ENCODE measurements around the gene SYNPR. TPM values are rescaled to one million over a fixed set of nuclear protein-coding genes. Genes with fewer than 3 reads are reported as not detected.

SYNPR gene
- total RNA-seq, 1 donor from 2014 or later = 3.7 TPM

DNA sequence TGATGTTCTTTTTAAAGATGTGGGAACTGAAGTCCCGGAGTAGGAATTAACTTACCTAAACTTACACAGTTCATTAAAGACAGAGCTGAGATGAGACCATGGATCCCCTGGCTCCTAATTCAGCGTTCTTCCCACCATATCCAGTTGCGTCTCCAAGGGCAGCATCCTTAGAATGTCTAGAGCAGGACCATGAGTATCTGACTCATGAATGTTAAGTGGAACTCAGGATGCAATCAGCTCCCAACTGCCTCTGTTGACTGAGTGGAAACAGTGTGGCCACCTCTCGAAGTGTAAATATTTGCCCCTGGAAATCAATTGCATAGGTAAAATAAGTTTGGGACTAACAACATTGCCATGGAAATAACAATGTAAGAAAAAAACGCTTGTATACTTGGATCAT, 376.8 kb downstream of the SYNPR start:
- Mint-ChIP-seq H3K9me3 (peaks cover 4% of the 10 kb centered on the region), H3K36me3 (no peaks in the 10 kb centered on the region), H3K27ac (no peak overlapping the region), H3K4me3 (no peak overlapping the region), H3K27me3 (ENCODE audit: low read depth) (peaks cover 1% of the 10 kb centered on the region), H3K4me1 (no peaks in the 10 kb centered on the region)
- TF ChIP-seq, protein P1, sequence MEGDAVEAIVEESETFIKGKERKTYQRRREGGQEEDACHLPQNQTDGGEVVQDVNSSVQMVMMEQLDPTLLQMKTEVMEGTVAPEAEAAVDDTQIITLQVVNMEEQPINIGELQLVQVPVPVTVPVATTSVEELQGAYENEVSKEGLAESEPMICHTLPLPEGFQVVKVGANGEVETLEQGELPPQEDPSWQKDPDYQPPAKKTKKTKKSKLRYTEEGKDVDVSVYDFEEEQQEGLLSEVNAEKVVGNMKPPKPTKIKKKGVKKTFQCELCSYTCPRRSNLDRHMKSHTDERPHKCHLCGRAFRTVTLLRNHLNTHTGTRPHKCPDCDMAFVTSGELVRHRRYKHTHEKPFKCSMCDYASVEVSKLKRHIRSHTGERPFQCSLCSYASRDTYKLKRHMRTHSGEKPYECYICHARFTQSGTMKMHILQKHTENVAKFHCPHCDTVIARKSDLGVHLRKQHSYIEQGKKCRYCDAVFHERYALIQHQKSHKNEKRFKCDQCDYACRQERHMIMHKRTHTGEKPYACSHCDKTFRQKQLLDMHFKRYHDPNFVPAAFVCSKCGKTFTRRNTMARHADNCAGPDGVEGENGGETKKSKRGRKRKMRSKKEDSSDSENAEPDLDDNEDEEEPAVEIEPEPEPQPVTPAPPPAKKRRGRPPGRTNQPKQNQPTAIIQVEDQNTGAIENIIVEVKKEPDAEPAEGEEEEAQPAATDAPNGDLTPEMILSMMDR (IDR thresholded peaks at IDR 0.05; ENCODE audit: unreplicated experiment) = no peak
- no peak for DNase-seq (ENCODE audit: low spot score in 2 of 2, unreplicated experiment in 2 of 2)

DNA sequence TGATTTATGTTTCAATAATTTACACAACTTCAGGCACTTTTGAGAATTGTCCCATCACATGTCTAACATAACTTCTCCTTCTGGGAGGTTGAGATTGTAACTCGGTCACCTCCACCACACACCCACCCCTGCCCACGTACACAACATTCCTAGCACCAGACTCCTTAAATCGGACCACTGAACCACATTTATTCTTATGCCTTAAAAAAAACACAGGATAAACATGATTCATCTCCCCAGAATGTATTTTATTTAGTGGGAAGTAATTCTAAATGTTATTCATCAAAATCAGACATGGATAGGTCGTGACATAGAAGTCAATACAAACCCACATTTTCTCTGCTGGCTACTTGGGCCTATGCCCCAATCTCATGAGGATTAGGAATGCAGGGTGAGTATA, 377.4 kb downstream of the SYNPR start:
- peaks cover 4% of the 10 kb centered on the region for H3K9me3 Mint-ChIP-seq
- H3K27me3 Mint-ChIP-seq (ENCODE audit: low read depth) = peaks cover 1% of the 10 kb centered on the region
- no peak overlapping the region for H3K27ac Mint-ChIP-seq
- H3K4me1 Mint-ChIP-seq = no peaks in the 10 kb centered on the region
- no peaks in the 10 kb centered on the region for H3K36me3 Mint-ChIP-seq
- H3K4me3 Mint-ChIP-seq = no peak overlapping the region
- TF ChIP-seq, protein P1 (IDR thresholded peaks at IDR 0.05; ENCODE audit: unreplicated experiment) = no peak
- DNase-seq (ENCODE audit: low spot score in 2 of 2, unreplicated experiment in 2 of 2) = no peak

DNA sequence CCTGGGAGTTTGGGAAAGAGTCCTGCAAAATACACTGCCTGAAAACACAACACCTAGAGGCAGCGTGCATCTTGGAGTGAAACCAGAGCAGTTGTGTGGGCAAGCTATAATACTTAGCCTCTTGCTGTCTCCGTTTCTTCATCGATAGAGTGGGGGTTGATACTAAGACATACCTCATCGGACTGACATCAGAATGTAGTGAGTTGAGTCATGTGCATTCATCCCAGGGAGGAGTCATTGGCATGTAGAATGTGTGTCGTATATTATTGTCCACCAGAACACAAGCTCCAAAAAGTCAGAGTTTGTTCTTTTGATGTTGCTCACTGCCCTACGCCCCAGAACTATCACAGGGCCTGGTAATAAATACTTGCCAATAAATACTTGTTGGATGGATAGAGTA, 378.7 kb downstream of the SYNPR start:
- TF ChIP-seq, protein P1 (IDR thresholded peaks at IDR 0.05; ENCODE audit: unreplicated experiment) = no peak
- Mint-ChIP-seq H3K27me3 (ENCODE audit: low read depth) (peaks cover 1% of the 10 kb centered on the region), H3K4me3 (no peak overlapping the region), H3K27ac (no peak overlapping the region), H3K36me3 (no peaks in the 10 kb centered on the region), H3K9me3 (peaks cover 4% of the 10 kb centered on the region), H3K4me1 (no peaks in the 10 kb centered on the region)
- DNase-seq (ENCODE audit: low spot score in 2 of 2, unreplicated experiment in 2 of 2) = no peak

DNA sequence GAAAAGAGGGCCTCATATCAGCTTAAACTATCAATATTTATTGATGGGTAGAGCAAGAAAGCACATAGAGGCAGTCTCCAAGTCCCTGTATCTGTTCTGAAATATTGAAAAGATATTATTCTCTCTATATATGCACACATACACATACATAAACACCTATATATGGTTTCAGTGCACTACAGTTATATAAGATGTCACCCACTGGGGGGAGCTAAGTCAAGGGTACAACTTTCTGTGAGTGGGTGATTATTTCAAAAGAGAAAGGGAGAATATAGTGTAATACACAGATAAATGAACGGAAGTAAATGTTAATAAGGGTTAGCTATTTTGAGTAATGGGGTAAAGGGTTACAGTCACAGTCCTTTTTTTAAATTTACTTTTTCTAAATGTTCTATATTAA, 383.1 kb downstream of the SYNPR start:
- peaks cover 11% of the 10 kb centered on the region for H3K27me3 Mint-ChIP-seq (ENCODE audit: low read depth)
- no peak for DNase-seq (ENCODE audit: low spot score in 2 of 2, unreplicated experiment in 2 of 2)
- TF ChIP-seq, protein P1 (IDR thresholded peaks at IDR 0.05; ENCODE audit: unreplicated experiment) = no peak
- H3K36me3 Mint-ChIP-seq = no peaks in the 10 kb centered on the region
- H3K9me3 Mint-ChIP-seq = no peaks in the 10 kb centered on the region
- no peak overlapping the region for H3K4me3 Mint-ChIP-seq
- no peaks in the 10 kb centered on the region for H3K4me1 Mint-ChIP-seq
- H3K27ac Mint-ChIP-seq = no peak overlapping the region

DNA sequence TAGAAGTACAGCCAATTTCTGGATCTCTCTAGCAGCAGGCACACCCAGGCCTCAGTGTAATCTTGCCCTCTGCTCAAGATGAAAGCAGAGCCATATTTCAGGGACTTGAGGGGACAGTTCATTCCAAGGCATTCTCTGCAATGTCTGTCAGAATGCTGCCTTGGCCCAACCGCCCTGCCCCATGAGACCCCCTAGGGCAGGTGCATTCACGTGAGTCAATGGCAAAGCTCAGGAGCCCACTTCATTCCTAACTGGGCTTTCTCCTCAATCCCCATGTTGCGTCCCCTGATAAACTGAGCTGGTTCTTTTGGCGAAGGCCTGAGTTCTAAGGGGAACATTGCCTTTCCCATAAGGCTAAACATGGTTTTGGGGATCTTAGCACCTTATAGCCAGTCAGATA, 383.9 kb downstream of the SYNPR start:
- H3K27me3 Mint-ChIP-seq (ENCODE audit: low read depth) = peaks cover 16% of the 10 kb centered on the region
- H3K4me1 Mint-ChIP-seq = no peaks in the 10 kb centered on the region
- no peak overlapping the region for H3K27ac Mint-ChIP-seq
- no peak for DNase-seq (ENCODE audit: low spot score in 2 of 2, unreplicated experiment in 2 of 2)
- H3K36me3 Mint-ChIP-seq = no peaks in the 10 kb centered on the region
- TF ChIP-seq, protein P1 (IDR thresholded peaks at IDR 0.05; ENCODE audit: unreplicated experiment) = no peak
- no peak overlapping the region for H3K4me3 Mint-ChIP-seq
- H3K9me3 Mint-ChIP-seq = no peaks in the 10 kb centered on the region

DNA sequence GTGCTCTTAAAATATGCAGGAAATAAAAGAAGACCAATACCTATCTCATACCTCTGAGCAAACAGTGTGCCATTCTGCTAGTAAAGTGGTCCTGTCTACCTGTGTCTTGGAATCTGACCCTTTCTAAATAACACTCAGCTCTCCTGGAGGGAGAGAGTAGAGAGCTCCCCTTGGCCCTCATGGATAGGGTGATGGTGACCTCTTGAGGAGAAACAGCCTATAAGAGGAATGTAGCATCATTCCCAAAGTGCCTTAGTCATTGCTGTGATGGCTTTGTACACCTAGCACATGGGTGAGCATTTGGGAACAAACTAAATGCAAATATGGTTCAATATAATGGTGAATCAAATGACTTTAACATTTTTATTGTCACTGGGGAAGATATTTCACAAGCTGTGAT, 384.4 kb downstream of the SYNPR start:
- Mint-ChIP-seq H3K27me3 (ENCODE audit: low read depth) (peaks cover 16% of the 10 kb centered on the region), H3K4me3 (no peak overlapping the region), H3K9me3 (no peaks in the 10 kb centered on the region), H3K4me1 (no peaks in the 10 kb centered on the region), H3K27ac (no peak overlapping the region), H3K36me3 (no peaks in the 10 kb centered on the region)
- DNase-seq (ENCODE audit: low spot score in 2 of 2, unreplicated experiment in 2 of 2) = no peak
- TF ChIP-seq, protein P1 (IDR thresholded peaks at IDR 0.05; ENCODE audit: unreplicated experiment) = no peak
